Activated CD4-positive, alpha-beta T cell treated with anti-CD3 and anti-CD28 coated beads for 36 hours (primary cell): ENCODE measurements around the gene MARCKSL1. TPM values are rescaled to one million over a fixed set of nuclear protein-coding genes. Genes with fewer than 3 reads are reported as not detected.
A peak's percentile ranks its signal among the peaks of the same experiment; 100 is the strongest.

ENCODE experiments used
- ATAC-seq: fragments of 200-7000 bp; cut with Tn5 transposase; one replicate; pipeline ENCODE4 v1.10.0; 2021; ENCODE audit warnings: mild to moderate bottlenecking, moderate library complexity
- CTCF ChIA-PET: fragments of 350-600 bp; sonication (Branson Sonifier 250); formaldehyde crosslinking; loops from one replicate; lab custom pipeline; 2021; ENCODE audit warnings: antibody characterized with exemption; lab: Charles Lee
- POLR2A ChIA-PET: fragments of 350-600 bp; sonication (Branson Sonifier 250); formaldehyde crosslinking; loops from one replicate; lab custom pipeline; 2021; ENCODE audit warnings: antibody characterized with exemption, inconsistent platforms; lab: Charles Lee
- DNase-seq: peaks from one replicate; pipeline ENCODE4 v3.0.0-alpha.2; 2020
- H3K27ac Mint-ChIP-seq: one replicate; pipeline ENCODE4 v1.8.0; 2021; ENCODE audit warnings: mixed read lengths
- H3K27me3 Mint-ChIP-seq: one replicate; pipeline ENCODE4 v1.8.0; 2021; ENCODE audit warnings: mixed read lengths
- H3K36me3 Mint-ChIP-seq: one replicate; pipeline ENCODE4 v1.8.0; 2021; ENCODE audit warnings: low read depth, mixed read lengths
- H3K4me1 Mint-ChIP-seq: one replicate; pipeline ENCODE4 v1.8.0; 2021; ENCODE audit warnings: mixed read lengths
- H3K4me3 Mint-ChIP-seq: one replicate; pipeline ENCODE4 v1.8.0; 2021; ENCODE audit warnings: mild to moderate bottlenecking, moderate library complexity, mixed read lengths
- H3K9me3 Mint-ChIP-seq: one replicate; pipeline ENCODE4 v1.8.0; 2021; ENCODE audit warnings: low read depth, mixed read lengths
- intact Hi-C, 2 experiments: fragments of 100-400 bp; cut with DNase I in 1 of 2; cut with micrococcal nuclease in 1 of 2; formaldehyde crosslinking; loops; one replicate each; pipeline versions ENCODE4 v1.14.2 to v1.15.1; 2022 to 2024; cut with DNase I, micrococcal nuclease
- total RNA-seq, 2 experiments: library from RNA; stranded (reverse); gene quantifications; one replicate each; pipeline ENCODE4 v1.2.3, GENCODE V29; 2021

MARCKSL1 gene
- total RNA-seq, 2 experiments from 2014 or later, result 27.0 to 29.3 TPM

- POLR2A ChIA-PET, result no interaction called here
- DNase-seq (no peak), ATAC-seq (no peak)
- Mint-ChIP-seq H3K4me1 (peaks cover 20% of the 10 kb centered on the region), H3K4me3 (peak overlapping the region; percentile 73), H3K36me3 (no peaks in the 10 kb centered on the region), H3K9me3 (peaks cover 2% of the 10 kb centered on the region), H3K27me3 (no peaks in the 10 kb centered on the region), H3K27ac (no peak overlapping the region)
- intact Hi-C loops, result no loop called here
- CTCF ChIA-PET, result interaction anchor here (0.6 to 3.4 kb wide), 8 partner anchors 11 to 165 kb away, joined by 3 to 16 read pairs (median 6); partner anchors contain the start of gene MARCKSL1
Observed at GRCh38 chr1:32352239-32352745, 16.3 kb upstream of the MARCKSL1 start.

- Mint-ChIP-seq H3K36me3 (no peaks in the 10 kb centered on the region), H3K4me1 (peaks cover 20% of the 10 kb centered on the region), H3K9me3 (peaks cover 2% of the 10 kb centered on the region), H3K4me3 (peak overlapping the region; percentile 73), H3K27ac (peak overlapping the region; percentile 82), H3K27me3 (no peaks in the 10 kb centered on the region)
- intact Hi-C loops, result loop anchor here (1.0 to 2.0 kb wide), 13 partner anchors 15 to 466 kb away; partner anchors contain the start of genes BSDC1 (in 2 of the 2), EIF3I (in 2 of the 2), TMEM234 (in 2 of the 2) and IQCC (in 1 of the 2)
- CTCF ChIA-PET, result interaction anchor here (1.0 to 3.4 kb wide), 5 partner anchors 11 to 136 kb away, joined by 5 to 16 read pairs (median 8); partner anchors contain the start of gene MARCKSL1
- POLR2A ChIA-PET, result interaction anchor here (1.4 kb wide), 2 partner anchors 14 to 15 kb away, joined by 4 to 6 read pairs; partner anchors contain the start of gene MARCKSL1
- ATAC-seq (peak; percentile 96), DNase-seq (peak; percentile 96)
Observed at GRCh38 chr1:32351399-32352238, 15.6 kb upstream of the MARCKSL1 start.

GRCh38 chr1:32350785-32351398, 14.9 kb upstream of the MARCKSL1 start:
- H3K4me1 Mint-ChIP-seq, result peaks cover 25% of the 10 kb centered on the region
- no peaks in the 10 kb centered on the region for H3K36me3 Mint-ChIP-seq
- peak overlapping the region; percentile 82 for H3K27ac Mint-ChIP-seq
- no peaks in the 10 kb centered on the region for H3K27me3 Mint-ChIP-seq
- POLR2A ChIA-PET, result interaction anchor here (1.4 kb wide), 2 partner anchors 13 to 15 kb away, joined by 4 to 6 read pairs; partner anchors contain the start of gene MARCKSL1
- ATAC-seq (peak; percentile 78), DNase-seq (peak; percentile 90)
- H3K9me3 Mint-ChIP-seq, result peaks cover 2% of the 10 kb centered on the region
- CTCF ChIA-PET, result interaction anchor here (0.9 to 1.1 kb wide), 3 partner anchors 15 to 109 kb away, joined by 3 to 5 read pairs (median 4); partner anchors contain the start of genes BSDC1 and MARCKSL1
- intact Hi-C loops, result loop anchor here (1.0 to 2.0 kb wide), 13 partner anchors 15 to 466 kb away; partner anchors contain the start of genes BSDC1 (in 2 of the 2), EIF3I (in 2 of the 2), TMEM234 (in 2 of the 2) and IQCC (in 1 of the 2)
- peak overlapping the region; percentile 73 for H3K4me3 Mint-ChIP-seq

- CTCF ChIA-PET, result interaction anchor here (1.5 kb wide), 1 partner anchor 94 kb away, joined by 3 read pairs; no protein-coding TSS in a partner anchor
- ATAC-seq, result no peak
- no peak for DNase-seq
- Mint-ChIP-seq H3K27ac (no peak overlapping the region), H3K9me3 (peaks cover 2% of the 10 kb centered on the region), H3K27me3 (no peaks in the 10 kb centered on the region), H3K36me3 (no peaks in the 10 kb centered on the region), H3K4me1 (peaks cover 35% of the 10 kb centered on the region), H3K4me3 (no peak overlapping the region)
- intact Hi-C loops, result no loop called here
- POLR2A ChIA-PET, result no interaction called here
Observed at GRCh38 chr1:32349211-32349708, 13.2 kb upstream of the MARCKSL1 start.

GRCh38 chr1:32346532-32347157, 10.6 kb upstream of the MARCKSL1 start:
- POLR2A ChIA-PET, result no interaction called here
- CTCF ChIA-PET, result interaction anchor here (0.7 kb wide), 1 partner anchor 68 kb away, joined by 3 read pairs; no protein-coding TSS in a partner anchor
- Mint-ChIP-seq H3K27ac (no peak overlapping the region), H3K27me3 (no peaks in the 10 kb centered on the region), H3K36me3 (no peaks in the 10 kb centered on the region), H3K4me1 (peaks cover 37% of the 10 kb centered on the region), H3K9me3 (peaks cover 2% of the 10 kb centered on the region), H3K4me3 (no peak overlapping the region)
- intact Hi-C loops, result no loop called here
- no peak for DNase-seq
- no peak for ATAC-seq

GRCh38 chr1:32345289-32345827, 9.3 kb upstream of the MARCKSL1 start:
- POLR2A ChIA-PET, result interaction anchor here (0.6 to 1.3 kb wide), 4 partner anchors 9 to 94 kb away, joined by 3 to 4 read pairs (median 3); partner anchors contain the start of genes LCK and MARCKSL1
- peaks cover 31% of the 10 kb centered on the region for H3K4me1 Mint-ChIP-seq
- H3K27ac Mint-ChIP-seq, result peak overlapping the region; percentile 32
- no peak overlapping the region for H3K4me3 Mint-ChIP-seq
- CTCF ChIA-PET, result interaction anchor here (0.6 to 1.6 kb wide), 6 partner anchors 9 to 652 kb away, joined by 3 to 4 read pairs (median 3); partner anchors contain the start of gene MARCKSL1
- intact Hi-C loops, result no loop called here
- H3K36me3 Mint-ChIP-seq, result no peaks in the 10 kb centered on the region
- peaks cover under 1% of the 10 kb centered on the region for H3K9me3 Mint-ChIP-seq
- ATAC-seq (no peak), DNase-seq (no peak)
- no peaks in the 10 kb centered on the region for H3K27me3 Mint-ChIP-seq

GRCh38 chr1:32342704-32343103, 6.7 kb upstream of the MARCKSL1 start:
- Mint-ChIP-seq H3K27me3 (no peaks in the 10 kb centered on the region), H3K4me3 (no peak overlapping the region), H3K4me1 (peaks cover 38% of the 10 kb centered on the region), H3K9me3 (no peaks in the 10 kb centered on the region), H3K27ac (no peak overlapping the region), H3K36me3 (no peaks in the 10 kb centered on the region)
- POLR2A ChIA-PET, result no interaction called here
- DNase-seq (no peak), ATAC-seq (no peak)
- CTCF ChIA-PET, result no interaction called here
- intact Hi-C loops, result no loop called here

GRCh38 chr1:32341971-32342370, 5.9 kb upstream of the MARCKSL1 start:
- intact Hi-C loops, result no loop called here
- H3K4me1 Mint-ChIP-seq, result peaks cover 45% of the 10 kb centered on the region
- CTCF ChIA-PET, result no interaction called here

GRCh38 chr1:32341186-32341757, 5.2 kb upstream of the MARCKSL1 start:
- ChIA-PET POLR2A (no interaction called here), CTCF (interaction anchor here (0.5 to 1.0 kb wide), 2 partner anchors 11 to 122 kb away, joined by 3 to 5 read pairs; no protein-coding TSS in a partner anchor)
- DNase-seq (no peak), ATAC-seq (no peak)
- intact Hi-C loops, result no loop called here
- peaks cover 47% of the 10 kb centered on the region for H3K4me1 Mint-ChIP-seq
- no peaks in the 10 kb centered on the region for H3K9me3 Mint-ChIP-seq
- no peak overlapping the region for H3K27ac Mint-ChIP-seq
- H3K36me3 Mint-ChIP-seq, result no peaks in the 10 kb centered on the region
- no peak overlapping the region for H3K4me3 Mint-ChIP-seq
- H3K27me3 Mint-ChIP-seq, result no peaks in the 10 kb centered on the region

More at GRCh38 chr1:32341971-32342370, 5.9 kb upstream of the MARCKSL1 start:
- POLR2A ChIA-PET, result no interaction called here
- Mint-ChIP-seq H3K27me3 (no peaks in the 10 kb centered on the region), H3K36me3 (no peaks in the 10 kb centered on the region), H3K4me3 (no peak overlapping the region), H3K9me3 (no peaks in the 10 kb centered on the region), H3K27ac (no peak overlapping the region)
- DNase-seq, result no peak
- ATAC-seq, result no peak
